ENCODE data around the gene MYH13.

Gene MYH13

GRCh38 chr17:10306585-10306984 is 66.2 kb downstream of the MYH13 start:
- Histone ChIP-seq H3K9me3 (replicated peaks; ENCODE audit: insufficient read depth, low read length) (no peaks in the 10 kb centered on the region), H4K20me1 (ENCODE audit: insufficient read depth, low read length) (no peaks in the 10 kb centered on the region), H3K9ac (ENCODE audit: low read length) (no peak overlapping the region), H3F3A (ENCODE audit: insufficient read depth, low read length) (no peaks in the 10 kb centered on the region), H3K4me3 (ENCODE audit: low read length) (no peak overlapping the region), H3K27me3 (replicated peaks; ENCODE audit: insufficient read depth, low read length) (no peaks in the 10 kb centered on the region), H2AFZ (ENCODE audit: low read length) (no peak overlapping the region), H3K36me3 (replicated peaks; ENCODE audit: insufficient read depth, low read length) (no peaks in the 10 kb centered on the region), H3K4me2 (ENCODE audit: low read depth, low read length) (no peak overlapping the region), H3K27ac (ENCODE audit: low read length) (no peak overlapping the region), H3K9me2 (replicated peaks; ENCODE audit: insufficient read depth, low read length) (no peaks in the 10 kb centered on the region), H3K79me2 (ENCODE audit: low read length) (no peaks in the 10 kb centered on the region), H3K4me1 (ENCODE audit: low read length) (no peaks in the 10 kb centered on the region)
- TF ChIP-seq EZH2phosphoT487 (IDR thresholded peaks at IDR 0.05; ENCODE audit: low read length) (no peak), EZH2 (optimal IDR thresholded peaks at IDR 0.05; ENCODE audit: low read depth, low read length) (no peak), CTCF (IDR thresholded peaks at IDR 0.05; ENCODE audit: low read length) (no peak)
- DNase-seq: no peak

DNA sequence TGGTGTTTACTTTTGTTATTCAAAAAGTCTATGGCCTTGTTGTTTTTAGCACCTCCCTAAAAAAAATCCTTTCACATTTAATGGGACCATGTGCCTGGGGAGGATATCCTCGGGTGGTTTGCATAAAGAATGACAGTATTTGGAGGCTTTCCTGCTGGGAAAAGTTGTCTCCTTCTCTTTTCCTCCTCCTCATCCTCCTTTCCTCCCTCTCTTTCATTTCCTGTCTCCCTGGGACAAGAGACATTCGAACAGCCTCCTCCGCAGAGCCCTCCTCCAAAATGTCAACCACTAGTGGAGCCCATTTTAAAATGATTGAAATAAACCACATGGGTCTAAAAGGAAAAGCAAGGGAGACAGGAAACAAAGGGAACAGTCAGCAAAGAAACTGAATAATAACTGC is 67.4 kb downstream of the MYH13 start:
- no peaks in the 10 kb centered on the region for H3F3A ChIP-seq (ENCODE audit: insufficient read depth, low read length)
- no peak for DNase-seq
- H3K9ac ChIP-seq (ENCODE audit: low read length): no peak overlapping the region
- no peak overlapping the region for H3K4me3 ChIP-seq (ENCODE audit: low read length)
- H3K4me2 ChIP-seq (ENCODE audit: low read depth, low read length): no peak overlapping the region
- H3K79me2 ChIP-seq (ENCODE audit: low read length): peaks cover 5% of the 10 kb centered on the region; the same call in 1 of the 2 replicates
- no peaks in the 10 kb centered on the region for H3K9me2 ChIP-seq (replicated peaks; ENCODE audit: insufficient read depth, low read length)
- H3K36me3 ChIP-seq (replicated peaks; ENCODE audit: insufficient read depth, low read length): no peaks in the 10 kb centered on the region
- H4K20me1 ChIP-seq (ENCODE audit: insufficient read depth, low read length): no peaks in the 10 kb centered on the region
- H3K27me3 ChIP-seq (replicated peaks; ENCODE audit: insufficient read depth, low read length): no peaks in the 10 kb centered on the region
- no peak overlapping the region for H2AFZ ChIP-seq (ENCODE audit: low read length)
- no peak for TF ChIP-seq CTCF (IDR thresholded peaks at IDR 0.05; ENCODE audit: low read length)
- no peak for TF ChIP-seq EZH2phosphoT487 (IDR thresholded peaks at IDR 0.05; ENCODE audit: low read length)
- TF ChIP-seq EZH2 (optimal IDR thresholded peaks at IDR 0.05; ENCODE audit: low read depth, low read length): no peak
- no peak overlapping the region for H3K27ac ChIP-seq (ENCODE audit: low read length)
- H3K4me1 ChIP-seq (ENCODE audit: low read length): no peaks in the 10 kb centered on the region
- H3K9me3 ChIP-seq (replicated peaks; ENCODE audit: insufficient read depth, low read length): no peaks in the 10 kb centered on the region

DNA sequence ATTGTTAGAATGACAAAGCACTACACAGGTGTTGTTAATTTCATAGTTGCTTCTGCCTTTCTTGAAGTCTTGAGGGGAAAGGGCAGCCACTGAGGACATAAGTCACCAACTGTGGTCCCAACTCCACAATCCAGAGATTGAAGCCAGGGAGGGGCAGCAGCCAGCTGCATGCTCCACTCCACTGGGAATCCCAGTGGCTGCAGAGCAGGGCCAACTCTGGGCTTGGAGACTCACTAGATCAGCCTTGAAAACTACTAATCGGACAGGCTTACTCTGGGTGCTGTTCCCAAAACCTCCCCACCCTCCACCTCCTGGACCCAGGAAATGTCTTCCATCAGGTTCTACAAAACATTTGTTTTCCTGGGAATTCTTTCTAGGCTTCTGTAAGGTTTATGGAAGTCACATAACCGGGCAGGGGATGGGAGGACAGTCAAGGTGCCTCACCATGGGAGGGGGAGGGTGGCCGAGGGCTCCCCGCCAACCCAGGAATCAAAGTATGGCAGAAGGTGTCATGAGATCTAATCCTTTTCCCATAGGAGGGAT is 68.0 kb downstream of the MYH13 start:
- no peaks in the 10 kb centered on the region for H3K27me3 ChIP-seq (replicated peaks; ENCODE audit: insufficient read depth, low read length)
- peaks cover 5% of the 10 kb centered on the region; the same call in 1 of the 2 replicates for H3K79me2 ChIP-seq (ENCODE audit: low read length)
- no peaks in the 10 kb centered on the region for H3K9me2 ChIP-seq (replicated peaks; ENCODE audit: insufficient read depth, low read length)
- no peak for TF ChIP-seq EZH2phosphoT487 (IDR thresholded peaks at IDR 0.05; ENCODE audit: low read length)
- TF ChIP-seq CTCF (IDR thresholded peaks at IDR 0.05; ENCODE audit: low read length): no peak
- no peak for TF ChIP-seq EZH2 (optimal IDR thresholded peaks at IDR 0.05; ENCODE audit: low read depth, low read length)
- no peak overlapping the region for H3K4me3 ChIP-seq (ENCODE audit: low read length)
- no peak for DNase-seq
- no peak overlapping the region for H3K9ac ChIP-seq (ENCODE audit: low read length)
- H3K4me1 ChIP-seq (ENCODE audit: low read length): no peaks in the 10 kb centered on the region
- no peaks in the 10 kb centered on the region for H3K9me3 ChIP-seq (replicated peaks; ENCODE audit: insufficient read depth, low read length)
- H4K20me1 ChIP-seq (ENCODE audit: insufficient read depth, low read length): no peaks in the 10 kb centered on the region
- H2AFZ ChIP-seq (ENCODE audit: low read length): no peak overlapping the region
- no peak overlapping the region for H3K27ac ChIP-seq (ENCODE audit: low read length)
- H3F3A ChIP-seq (ENCODE audit: insufficient read depth, low read length): no peaks in the 10 kb centered on the region
- no peaks in the 10 kb centered on the region for H3K36me3 ChIP-seq (replicated peaks; ENCODE audit: insufficient read depth, low read length)
- no peak overlapping the region for H3K4me2 ChIP-seq (ENCODE audit: low read depth, low read length)
